Astrocyte (in vitro differentiated cells and primary cell): ENCODE measurements around the gene SELENOS. TPM values are rescaled to one million over a fixed set of nuclear protein-coding genes. Genes with fewer than 3 reads are reported as not detected.

Source experiments
- DNase-seq: peaks from one replicate; pipeline ENCODE4 v3.0.0-alpha.2; 2010; ENCODE audit warnings: low read depth
- FAIRE-seq: peaks from 2 replicates; lab custom pipeline; 2011; peaks lifted over from hg19 to GRCh38; lab: Jason Lieb, UNC
- H2AFZ ChIP-seq: 2 replicates; pipeline ENCODE4 v1.6.0; 2012; ENCODE audit warnings: low read depth, low read length, inconsistent platforms
- H3K27ac ChIP-seq: 2 replicates; pipeline ENCODE4 v1.5.1; 2011; ENCODE audit warnings: low read depth, low read length, inconsistent platforms
- H3K27me3 ChIP-seq: 2 replicates; pipeline ENCODE4 v1.6.0; 2011; ENCODE audit warnings: low read length, inconsistent platforms; ENCODE audit not compliant: insufficient read depth
- H3K36me3 ChIP-seq: 2 replicates; pipeline ENCODE4 v1.5.1; 2011; ENCODE audit warnings: low read length, inconsistent platforms; ENCODE audit not compliant: insufficient read depth
- H3K4me1 ChIP-seq: 2 replicates; pipeline ENCODE4 v1.5.1; 2011; ENCODE audit warnings: low read length, inconsistent platforms; ENCODE audit not compliant: insufficient read depth
- H3K4me2 ChIP-seq: 2 replicates; pipeline ENCODE4 v1.6.0; 2012; ENCODE audit warnings: low read length, inconsistent platforms
- H3K4me3 ChIP-seq: 2 replicates; pipeline ENCODE4 v1.5.1; 2011; ENCODE audit warnings: low read depth, mild to moderate bottlenecking, low read length, inconsistent platforms; ENCODE audit not compliant: insufficient read depth
- H3K79me2 ChIP-seq: 2 replicates; pipeline ENCODE4 v1.6.0; 2012; ENCODE audit warnings: mild to moderate bottlenecking, low read length, inconsistent platforms; ENCODE audit not compliant: insufficient read depth
- H3K9ac ChIP-seq: 2 replicates; pipeline ENCODE4 v1.6.0; 2012; ENCODE audit warnings: mild to moderate bottlenecking, low read length, inconsistent platforms
- H3K9me3 ChIP-seq: 2 replicates; pipeline ENCODE4 v1.5.1; 2012; ENCODE audit warnings: low read depth, mild to moderate bottlenecking, low read length, inconsistent platforms; ENCODE audit not compliant: insufficient read depth
- H4K20me1 ChIP-seq: 2 replicates; pipeline ENCODE4 v1.6.0; 2012; ENCODE audit warnings: low read length, inconsistent platforms; ENCODE audit not compliant: insufficient read depth
- H3K27ac Mint-ChIP-seq: one replicate; pipeline ENCODE4 v1.8.0; 2021; ENCODE audit warnings: mild to moderate bottlenecking, mixed read lengths; ENCODE audit not compliant: unreplicated experiment
- H3K27me3 Mint-ChIP-seq: one replicate; pipeline ENCODE4 v1.8.0; 2021; ENCODE audit warnings: low read depth, mixed read lengths; ENCODE audit not compliant: unreplicated experiment
- H3K36me3 Mint-ChIP-seq: one replicate; pipeline ENCODE4 v1.8.0; 2021; ENCODE audit warnings: low read depth, mixed read lengths; ENCODE audit not compliant: unreplicated experiment
- H3K4me1 Mint-ChIP-seq: one replicate; pipeline ENCODE4 v1.8.0; 2021; ENCODE audit warnings: low read depth, mixed read lengths; ENCODE audit not compliant: unreplicated experiment
- H3K4me3 Mint-ChIP-seq: one replicate; pipeline ENCODE4 v1.8.0; 2021; ENCODE audit warnings: mild to moderate bottlenecking, moderate library complexity, mixed read lengths; ENCODE audit not compliant: unreplicated experiment
- H3K9me3 Mint-ChIP-seq: one replicate; pipeline ENCODE4 v1.8.0; 2021; ENCODE audit warnings: mild to moderate bottlenecking, mixed read lengths; ENCODE audit not compliant: unreplicated experiment
- CTCF ChIP-seq: IDR thresholded peaks from 2 replicates; pipeline ENCODE4 v1.5.1; 2011; ENCODE audit warnings: low read depth, mild to moderate bottlenecking, inconsistent platforms, low read length, moderate library complexity; ENCODE audit not compliant: insufficient read depth
- EZH2 ChIP-seq: IDR thresholded peaks from 2 replicates; pipeline ENCODE4 v1.6.1; 2012; ENCODE audit warnings: mild to moderate bottlenecking, low read length, inconsistent platforms; ENCODE audit not compliant: insufficient read depth
- total RNA-seq: library from RNA; stranded (reverse); gene quantifications from 2 replicates; pipeline ENCODE4 v1.2.1, GENCODE V29; 2021

The SELENOS gene
- total RNA-seq, 1 donor from 2014 or later, result 71.2 TPM

- no peak overlapping the region for H3K27ac Mint-ChIP-seq
- peaks cover 87% of the 10 kb centered on the region for H4K20me1 ChIP-seq
- peak overlapping the region; percentile 41 for H3K4me2 ChIP-seq
Measured at GRCh38 chr15:101246824-101247745, 30.2 kb downstream of the SELENOS start.

GRCh38 chr15:101246391-101246790, 30.9 kb downstream of the SELENOS start:
- Histone ChIP-seq H3K79me2 (peaks cover 97% of the 10 kb centered on the region), H3K4me1 (peaks cover 41% of the 10 kb centered on the region), H3K27ac (no peak overlapping the region), H3K36me3 (peaks cover 20% of the 10 kb centered on the region), H4K20me1 (peaks cover 93% of the 10 kb centered on the region), H3K9me3 (no peaks in the 10 kb centered on the region), H3K4me3 (no peak overlapping the region), H3K27me3 (no peaks in the 10 kb centered on the region), H3K4me2 (no peak overlapping the region), H3K9ac (no peak overlapping the region), H2AFZ (no peak overlapping the region)
- H3K27ac Mint-ChIP-seq, result no peak overlapping the region
- H3K9me3 Mint-ChIP-seq, result no peaks in the 10 kb centered on the region
- TF ChIP-seq EZH2 (no peak), CTCF (no peak)
- DNase-seq (no peak), FAIRE-seq (no peak)
- no peaks in the 10 kb centered on the region for H3K27me3 Mint-ChIP-seq
- H3K4me3 Mint-ChIP-seq, result no peak overlapping the region
- peaks cover 30% of the 10 kb centered on the region for H3K4me1 Mint-ChIP-seq
- peaks cover 3% of the 10 kb centered on the region for H3K36me3 Mint-ChIP-seq

More at GRCh38 chr15:101246824-101247745, 30.2 kb downstream of the SELENOS start:
- H3K79me2 ChIP-seq, result peaks cover 90% of the 10 kb centered on the region
- H3K4me3 Mint-ChIP-seq, result no peak overlapping the region
- DNase-seq (no peak), FAIRE-seq (no peak)
- no peaks in the 10 kb centered on the region for H3K27me3 Mint-ChIP-seq
- H3K4me3 ChIP-seq, result no peak overlapping the region
- TF ChIP-seq EZH2 (no peak), CTCF (no peak)
- H3K4me1 ChIP-seq, result peaks cover 41% of the 10 kb centered on the region
- H3K9ac ChIP-seq, result no peak overlapping the region
- peaks cover 30% of the 10 kb centered on the region for H3K4me1 Mint-ChIP-seq
- H3K9me3 Mint-ChIP-seq, result no peaks in the 10 kb centered on the region
- no peaks in the 10 kb centered on the region for H3K27me3 ChIP-seq
- H2AFZ ChIP-seq, result no peak overlapping the region
- no peak overlapping the region for H3K27ac ChIP-seq
- H3K9me3 ChIP-seq, result no peaks in the 10 kb centered on the region
- peaks cover 17% of the 10 kb centered on the region for H3K36me3 ChIP-seq
- H3K36me3 Mint-ChIP-seq, result peaks cover 3% of the 10 kb centered on the region
